Stimulated activated memory B cell treated with anti-CD40 and anti-IgM and Interleukin-4, amounts not matched to agents 10 μg/mL and 1 μg/mL and 100 μg/mL, for 72 hours (primary cell): Measurements from ENCODE around the gene SATB2.

Experiments
- ATAC-seq: fragments of 150-1000 bp; cut with Tn5 transposase; 2 replicates; pipeline ENCODE4 v1.10.0; 2021
- H3K27ac Mint-ChIP-seq: one replicate; pipeline ENCODE4 v1.8.0; 2022; ENCODE audit warnings: mild to moderate bottlenecking, mixed read lengths
- H3K27me3 Mint-ChIP-seq: one replicate; pipeline ENCODE4 v1.8.0; 2022; ENCODE audit warnings: mixed read lengths
- H3K36me3 Mint-ChIP-seq: one replicate; pipeline ENCODE4 v1.8.0; 2022; ENCODE audit warnings: mixed read lengths
- H3K4me1 Mint-ChIP-seq: one replicate; pipeline ENCODE4 v1.8.0; 2022; ENCODE audit warnings: mixed read lengths
- H3K4me3 Mint-ChIP-seq: one replicate; pipeline ENCODE4 v1.8.0; 2022; ENCODE audit warnings: mild to moderate bottlenecking, moderate library complexity, mixed read lengths
- H3K9me3 Mint-ChIP-seq: one replicate; pipeline ENCODE4 v1.8.0; 2022; ENCODE audit warnings: mixed read lengths

The SATB2 gene

GRCh38 chr2:199444749-199445148, 13.0 kb downstream of the SATB2 start:
- no peaks in the 10 kb centered on the region for H3K9me3 Mint-ChIP-seq
- H3K27me3 Mint-ChIP-seq = peaks cover 14% of the 10 kb centered on the region
- no peaks in the 10 kb centered on the region for H3K4me1 Mint-ChIP-seq

DNA sequence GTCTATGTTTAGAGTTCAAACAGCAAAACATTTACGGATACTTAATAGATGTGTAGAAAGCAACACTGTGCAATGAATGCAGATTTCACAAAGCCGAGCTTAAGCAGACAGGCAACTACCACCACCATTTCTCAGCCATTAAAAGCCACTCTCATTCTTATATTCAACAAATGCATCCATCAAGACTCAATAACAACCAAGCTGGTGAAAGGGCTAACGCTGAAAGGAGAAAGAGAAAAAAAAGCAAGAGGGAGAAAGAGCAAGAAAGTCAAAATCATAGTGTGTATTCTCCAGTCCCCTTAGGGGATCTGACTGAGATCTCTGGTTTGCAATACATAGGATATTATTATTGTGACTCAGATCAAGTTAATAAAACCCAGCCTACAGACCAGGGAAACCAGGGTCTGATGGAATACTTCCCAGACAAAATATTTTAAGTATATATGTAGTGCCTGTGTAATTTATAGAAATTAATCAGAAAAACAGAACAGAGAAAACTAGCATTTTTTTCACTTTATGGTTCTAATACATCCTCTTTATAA, 14.1 kb downstream of the SATB2 start:
- peaks cover 20% of the 10 kb centered on the region for H3K27me3 Mint-ChIP-seq
- no peak overlapping the region for H3K27ac Mint-ChIP-seq
- no peaks in the 10 kb centered on the region for H3K9me3 Mint-ChIP-seq
- H3K36me3 Mint-ChIP-seq = no peaks in the 10 kb centered on the region
- H3K4me1 Mint-ChIP-seq = no peaks in the 10 kb centered on the region
- ATAC-seq = no peak
- H3K4me3 Mint-ChIP-seq = no peak overlapping the region

More at GRCh38 chr2:199444749-199445148, 13.0 kb downstream of the SATB2 start:
- H3K36me3 Mint-ChIP-seq = no peaks in the 10 kb centered on the region
- no peak overlapping the region for H3K4me3 Mint-ChIP-seq
- no peak overlapping the region for H3K27ac Mint-ChIP-seq
- ATAC-seq = no peak

GRCh38 chr2:199442173-199442572, 15.6 kb downstream of the SATB2 start:
- H3K27ac Mint-ChIP-seq = no peak overlapping the region
- H3K36me3 Mint-ChIP-seq = no peaks in the 10 kb centered on the region
- no peaks in the 10 kb centered on the region for H3K9me3 Mint-ChIP-seq
- no peak overlapping the region for H3K4me3 Mint-ChIP-seq
- H3K4me1 Mint-ChIP-seq = no peaks in the 10 kb centered on the region
- no peak for ATAC-seq
- H3K27me3 Mint-ChIP-seq = peaks cover 20% of the 10 kb centered on the region

DNA sequence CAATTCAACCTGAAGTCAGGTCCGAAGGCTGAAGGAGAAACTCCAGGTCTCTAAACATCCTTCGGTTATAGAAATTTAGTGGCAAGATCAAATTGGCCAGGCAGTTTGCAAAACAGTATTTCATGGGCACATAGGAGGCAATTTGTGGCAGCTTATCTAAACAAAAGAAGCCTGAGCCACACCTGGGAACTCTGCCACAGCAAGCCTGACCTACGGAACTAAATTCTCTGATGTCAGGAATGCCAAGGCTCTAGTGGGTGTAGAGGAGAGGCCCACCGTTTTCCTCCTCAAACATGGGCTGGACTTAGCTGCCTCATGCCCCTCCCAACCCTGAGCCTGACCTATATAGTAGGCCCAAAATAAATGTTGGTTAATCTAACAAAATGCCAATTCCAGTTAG, 16.0 kb downstream of the SATB2 start:
- ATAC-seq = no peak
- Mint-ChIP-seq H3K9me3 (no peaks in the 10 kb centered on the region), H3K27me3 (peaks cover 20% of the 10 kb centered on the region), H3K4me3 (no peak overlapping the region), H3K27ac (no peak overlapping the region), H3K4me1 (no peaks in the 10 kb centered on the region), H3K36me3 (no peaks in the 10 kb centered on the region)

DNA sequence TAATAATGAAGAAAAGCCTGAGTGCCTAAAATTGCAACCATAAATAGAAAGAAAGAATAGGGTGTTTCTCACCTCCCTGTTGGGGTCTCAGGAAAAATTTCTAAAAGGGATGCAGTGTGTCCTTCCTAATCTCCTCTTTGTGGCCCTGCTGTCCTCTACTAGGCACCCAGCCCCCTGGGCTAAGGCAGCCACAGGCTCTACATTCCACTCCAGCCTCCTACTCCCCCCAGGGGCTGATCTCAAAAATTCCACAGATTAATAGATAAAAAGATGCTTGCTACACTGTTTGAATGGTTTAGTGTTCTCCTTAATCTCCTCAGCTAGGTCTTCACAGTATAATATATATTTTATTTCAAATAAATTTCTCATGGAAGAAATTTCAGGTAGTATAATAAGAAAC, 17.6 kb downstream of the SATB2 start:
- Mint-ChIP-seq H3K36me3 (no peaks in the 10 kb centered on the region), H3K9me3 (no peaks in the 10 kb centered on the region), H3K27ac (no peak overlapping the region), H3K4me1 (no peaks in the 10 kb centered on the region), H3K27me3 (peaks cover 20% of the 10 kb centered on the region), H3K4me3 (no peak overlapping the region)
- no peak for ATAC-seq

DNA sequence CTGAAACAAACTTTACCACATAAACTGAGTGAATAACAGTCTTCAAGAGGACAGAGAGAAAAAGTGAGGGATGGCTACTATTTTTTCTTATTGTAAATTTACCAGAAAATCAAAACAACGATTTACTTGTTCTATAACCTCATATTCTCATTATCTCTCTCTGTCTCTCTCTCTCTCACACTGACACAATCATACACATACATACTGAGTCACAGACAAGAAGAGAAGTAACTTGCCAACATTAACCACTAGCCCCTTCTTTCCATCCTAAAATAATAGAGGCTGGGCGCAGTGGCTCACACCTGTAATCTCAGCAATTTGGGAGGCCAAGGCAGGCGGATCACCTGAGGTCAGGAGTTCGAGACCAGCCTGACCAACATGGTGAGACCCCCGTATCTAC, 18.2 kb downstream of the SATB2 start:
- Mint-ChIP-seq H3K4me3 (no peak overlapping the region), H3K27me3 (peaks cover 16% of the 10 kb centered on the region), H3K36me3 (no peaks in the 10 kb centered on the region), H3K9me3 (no peaks in the 10 kb centered on the region), H3K27ac (no peak overlapping the region), H3K4me1 (no peaks in the 10 kb centered on the region)
- no peak for ATAC-seq

GRCh38 chr2:199439066-199439465, 18.7 kb downstream of the SATB2 start:
- no peaks in the 10 kb centered on the region for H3K4me1 Mint-ChIP-seq
- no peak overlapping the region for H3K27ac Mint-ChIP-seq
- no peak overlapping the region for H3K4me3 Mint-ChIP-seq
- peaks cover 12% of the 10 kb centered on the region for H3K27me3 Mint-ChIP-seq
- no peaks in the 10 kb centered on the region for H3K9me3 Mint-ChIP-seq
- ATAC-seq = no peak
- H3K36me3 Mint-ChIP-seq = no peaks in the 10 kb centered on the region

DNA sequence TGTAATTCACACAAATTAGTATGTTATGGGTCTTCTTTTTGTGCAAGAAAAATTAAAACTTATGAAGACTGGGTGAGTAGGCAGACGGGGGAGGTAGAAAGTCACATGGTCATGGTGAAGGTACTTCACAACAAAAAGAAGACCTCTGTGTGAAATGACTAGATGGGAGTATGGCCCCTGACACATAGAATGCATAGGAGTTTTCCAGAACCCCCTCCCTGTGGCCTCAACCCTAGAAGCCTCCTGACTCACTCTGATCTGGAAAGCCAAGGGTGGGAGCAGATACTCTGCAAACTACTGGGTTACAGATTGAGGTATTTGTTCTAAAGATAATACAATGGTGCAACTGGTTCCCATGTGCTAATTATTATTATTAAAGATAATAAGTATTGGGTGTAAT, 23.2 kb downstream of the SATB2 start:
- Mint-ChIP-seq H3K9me3 (no peaks in the 10 kb centered on the region), H3K27ac (no peak overlapping the region), H3K4me1 (no peaks in the 10 kb centered on the region), H3K4me3 (no peak overlapping the region), H3K36me3 (no peaks in the 10 kb centered on the region), H3K27me3 (peaks cover 4% of the 10 kb centered on the region)
- ATAC-seq = no peak

GRCh38 chr2:199433204-199433832, 24.4 kb downstream of the SATB2 start:
- Mint-ChIP-seq H3K36me3 (no peaks in the 10 kb centered on the region), H3K27me3 (no peaks in the 10 kb centered on the region), H3K9me3 (no peaks in the 10 kb centered on the region), H3K4me3 (no peak overlapping the region), H3K4me1 (no peaks in the 10 kb centered on the region), H3K27ac (no peak overlapping the region)
- no peak for ATAC-seq

GRCh38 chr2:199431746-199432213, 26.0 kb downstream of the SATB2 start:
- H3K27ac Mint-ChIP-seq = no peak overlapping the region
- no peak for ATAC-seq
- H3K27me3 Mint-ChIP-seq = no peaks in the 10 kb centered on the region
- no peaks in the 10 kb centered on the region for H3K9me3 Mint-ChIP-seq
- no peaks in the 10 kb centered on the region for H3K4me1 Mint-ChIP-seq
- no peaks in the 10 kb centered on the region for H3K36me3 Mint-ChIP-seq
- H3K4me3 Mint-ChIP-seq = no peak overlapping the region

DNA sequence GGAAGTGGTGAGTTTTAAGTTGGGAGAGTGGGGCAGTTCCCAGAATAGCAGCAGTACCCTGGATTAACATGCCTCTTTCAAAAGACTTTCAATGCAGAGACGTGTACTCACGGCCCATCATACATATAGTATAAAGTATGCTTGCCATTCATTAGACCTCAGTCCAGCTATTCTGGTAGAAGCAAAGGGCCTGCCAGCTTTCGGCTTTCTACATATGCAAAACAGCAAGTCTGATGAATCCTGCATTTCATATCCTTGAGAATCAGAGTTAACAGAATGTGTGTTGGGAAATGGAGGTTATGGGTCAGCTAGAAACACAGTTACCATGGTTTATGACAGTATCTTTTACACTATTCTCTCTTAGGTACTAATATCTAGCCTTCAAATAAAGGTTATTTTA, 27.5 kb downstream of the SATB2 start:
- Mint-ChIP-seq H3K4me1 (no peaks in the 10 kb centered on the region), H3K27ac (no peak overlapping the region), H3K27me3 (no peaks in the 10 kb centered on the region), H3K9me3 (no peaks in the 10 kb centered on the region), H3K36me3 (no peaks in the 10 kb centered on the region), H3K4me3 (no peak overlapping the region)
- no peak for ATAC-seq

- H3K9me3 Mint-ChIP-seq = no peaks in the 10 kb centered on the region
- no peak overlapping the region for H3K4me3 Mint-ChIP-seq
- H3K27me3 Mint-ChIP-seq = no peaks in the 10 kb centered on the region
- no peaks in the 10 kb centered on the region for H3K4me1 Mint-ChIP-seq
- ATAC-seq = no peak
- no peaks in the 10 kb centered on the region for H3K36me3 Mint-ChIP-seq
- no peak overlapping the region for H3K27ac Mint-ChIP-seq
Measured at GRCh38 chr2:199428291-199428690, 29.4 kb downstream of the SATB2 start.

DNA sequence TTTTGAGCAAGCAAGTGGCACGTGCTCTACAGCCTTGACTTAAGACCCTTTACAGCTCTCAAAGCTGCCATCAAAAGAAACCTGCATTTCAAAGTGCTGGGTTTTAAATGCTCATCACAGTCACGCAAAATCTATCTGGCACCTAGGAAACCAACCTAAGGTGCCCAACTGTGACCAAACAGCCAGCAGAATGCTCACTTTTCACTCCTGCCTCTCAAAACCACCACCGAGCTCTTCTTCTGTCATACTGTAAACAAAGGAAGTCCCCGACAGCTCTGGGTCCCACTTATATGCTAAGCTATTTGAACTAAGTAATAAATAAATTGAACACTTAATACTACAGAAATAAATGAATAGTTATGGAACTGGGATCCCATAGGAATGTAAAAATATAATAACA, 33.6 kb downstream of the SATB2 start:
- H3K4me1 Mint-ChIP-seq = no peaks in the 10 kb centered on the region
- no peak overlapping the region for H3K4me3 Mint-ChIP-seq
- no peak for ATAC-seq
- H3K27ac Mint-ChIP-seq = no peak overlapping the region
- no peaks in the 10 kb centered on the region for H3K36me3 Mint-ChIP-seq
- no peaks in the 10 kb centered on the region for H3K9me3 Mint-ChIP-seq
- no peaks in the 10 kb centered on the region for H3K27me3 Mint-ChIP-seq

GRCh38 chr2:199419428-199419827, 38.3 kb downstream of the SATB2 start:
- no peak overlapping the region for H3K27ac Mint-ChIP-seq
- no peaks in the 10 kb centered on the region for H3K27me3 Mint-ChIP-seq
- ATAC-seq = no peak
- no peak overlapping the region for H3K4me3 Mint-ChIP-seq
- H3K9me3 Mint-ChIP-seq = no peaks in the 10 kb centered on the region
- no peaks in the 10 kb centered on the region for H3K36me3 Mint-ChIP-seq
- no peaks in the 10 kb centered on the region for H3K4me1 Mint-ChIP-seq

DNA sequence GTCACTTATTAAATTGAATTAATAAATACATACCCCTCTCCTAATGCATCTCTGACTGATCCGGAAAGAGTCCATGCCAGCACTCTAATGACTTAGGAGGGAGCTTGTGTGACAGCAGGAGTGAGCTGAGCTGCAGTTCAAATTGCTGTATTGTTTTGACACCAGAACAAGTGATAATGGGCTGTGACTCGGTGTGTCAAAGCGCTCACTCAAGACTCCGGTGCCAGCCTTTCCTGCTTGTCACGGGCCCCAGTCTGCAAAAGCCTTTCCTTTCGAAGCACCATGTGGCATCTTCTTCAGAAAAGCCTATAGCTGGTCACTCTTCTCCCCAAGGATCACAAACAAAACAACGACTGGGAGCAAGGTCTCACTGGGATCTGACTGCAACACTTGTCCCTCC, 43.3 kb downstream of the SATB2 start:
- no peak for ATAC-seq
- Mint-ChIP-seq H3K27me3 (no peaks in the 10 kb centered on the region), H3K4me1 (no peaks in the 10 kb centered on the region), H3K9me3 (no peaks in the 10 kb centered on the region), H3K36me3 (no peaks in the 10 kb centered on the region), H3K27ac (no peak overlapping the region), H3K4me3 (no peak overlapping the region)

DNA sequence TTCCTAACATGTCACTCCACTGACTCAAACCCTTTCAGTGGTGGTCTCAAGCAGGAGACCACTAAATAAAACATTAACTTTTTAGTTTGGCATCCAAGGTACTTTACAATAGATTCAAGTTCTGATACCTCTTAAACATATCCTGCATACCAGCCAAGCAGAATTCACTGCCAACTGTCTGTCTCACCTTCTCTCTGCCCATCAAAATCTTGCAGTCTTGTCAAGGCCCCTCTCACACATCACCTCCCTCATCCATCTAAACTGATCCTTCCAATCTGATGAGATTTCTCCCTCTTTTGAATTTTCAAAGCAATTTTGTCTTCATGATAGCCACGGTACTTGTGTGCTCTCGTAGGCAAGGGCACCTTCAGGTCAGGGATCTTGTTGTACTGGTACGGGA, 43.7 kb downstream of the SATB2 start:
- no peak for ATAC-seq
- H3K9me3 Mint-ChIP-seq = no peaks in the 10 kb centered on the region
- no peak overlapping the region for H3K27ac Mint-ChIP-seq
- no peak overlapping the region for H3K4me3 Mint-ChIP-seq
- no peaks in the 10 kb centered on the region for H3K4me1 Mint-ChIP-seq
- H3K36me3 Mint-ChIP-seq = no peaks in the 10 kb centered on the region
- H3K27me3 Mint-ChIP-seq = no peaks in the 10 kb centered on the region
